Right lobe of liver (tissue), 6 donors: Measurements from ENCODE around the gene BCAR3. TPM values are rescaled to one million over a fixed set of nuclear protein-coding genes. Genes with fewer than 3 reads are reported as not detected.

Experiments
- ATAC-seq, 4 donors: fragments of 200-7000 bp; cut with Tn5 transposase; one replicate each; pipeline ENCODE4 v1.9.1; 2020; ENCODE audit warnings: mild to moderate bottlenecking in 4 of 4, moderate library complexity in 4 of 4
- DNase-seq, 3 donors: peaks; one replicate each; pipeline ENCODE4 v3.0.0-alpha.2; 2020
- H3K27ac ChIP-seq, 3 donors: fragments of 200-600 bp; one replicate each; pipeline ENCODE4 v1.8.0; 2022
- H3K27me3 ChIP-seq, 2 donors: fragments of 200-600 bp; one replicate each; pipeline ENCODE4 v1.8.0; 2022
- H3K36me3 ChIP-seq, 4 donors: fragments of 200-600 bp; sonication (generic) in 1 of 4; one replicate each; pipeline versions ENCODE4 v1.5.1 to v1.8.0; 2017 to 2022; ENCODE audit warnings: control low read depth in 1 of 4
- H3K4me1 ChIP-seq, 4 donors: fragments of 200-600 bp; sonication (generic) in 1 of 4; one replicate each; pipeline versions ENCODE4 v1.5.1 to v1.8.0; 2017 to 2022; ENCODE audit warnings: control low read depth in 1 of 4
- H3K4me3 ChIP-seq, 3 donors: fragments of 200-600 bp; one replicate each; pipeline ENCODE4 v1.8.0; 2022
- H3K9me3 ChIP-seq, 4 donors: fragments of 200-600 bp; sonication (generic) in 1 of 4; one replicate each; pipeline versions ENCODE4 v1.5.1 to v1.8.0; 2017 to 2022; ENCODE audit warnings: control low read depth in 1 of 4
- POLR2A ChIP-seq: fragments of 450-650 bp; IDR thresholded peaks from one replicate; pipeline ENCODE4 v1.6.1; 2017; ENCODE audit warnings: antibody characterized with exemption, mild to moderate bottlenecking
- WGBS: methylation state at CpG from one replicate; pipeline ENCODE4 v1.1.6; 2018; ENCODE audit warnings: low coverage, low lambda C conversion rate; ENCODE audit not compliant: insufficient coverage; ENCODE audit errors: missing lambda C conversion rate; 5-methylcytosine and 5-hydroxymethylcytosine counted together
- intact Hi-C, 2 donors: fragments of 100-400 bp; cut with DNase I; formaldehyde crosslinking; loops; one replicate each; pipeline versions ENCODE4 v1.11.2 to v1.14.1; 2022
- total RNA-seq, 6 experiments: library from RNA; depleted of rRNA in 2 of 6; stranded (reverse); fragments of >200 nt in 2 of 6; fragmentation: NEBNext Ultra II Directional in 3 of 6; extraction: Animal tissue kit (Norgen Biotek cat#: 25700) in 3 of 6; gene quantifications; one replicate each; pipeline versions ENCODE4 v1.1.0 to v1.2.4, GENCODE V29; 2016 to 2023
- TF ChIP-seq, protein P1 (sequence below), 4 donors: fragments of 200-600 bp in 3 of 4; fragments of 450-650 bp in 1 of 4; IDR thresholded peaks; one replicate each; pipeline versions ENCODE4 v1.5.1 to v1.8.0; 2016 to 2022; ENCODE audit warnings: antibody characterized with exemption in 4 of 4, mild to moderate bottlenecking in 2 of 4
- donor health status: DM: no; HTN: yes; CAD: no.
- donor health status: DM: no; HTN: no; CAD: no.
- donor health status: DM: no; HTN: no; CAD: no.
- donor health status: DM: no; HTN: yes; CAD: no.
- donor health status: DM: no; HTN: yes; CAD: no.

Gene BCAR3
- total RNA-seq, 6 experiments from 2014 or later: 7.6 to 19.8 (median 12.9) TPM

DNA sequence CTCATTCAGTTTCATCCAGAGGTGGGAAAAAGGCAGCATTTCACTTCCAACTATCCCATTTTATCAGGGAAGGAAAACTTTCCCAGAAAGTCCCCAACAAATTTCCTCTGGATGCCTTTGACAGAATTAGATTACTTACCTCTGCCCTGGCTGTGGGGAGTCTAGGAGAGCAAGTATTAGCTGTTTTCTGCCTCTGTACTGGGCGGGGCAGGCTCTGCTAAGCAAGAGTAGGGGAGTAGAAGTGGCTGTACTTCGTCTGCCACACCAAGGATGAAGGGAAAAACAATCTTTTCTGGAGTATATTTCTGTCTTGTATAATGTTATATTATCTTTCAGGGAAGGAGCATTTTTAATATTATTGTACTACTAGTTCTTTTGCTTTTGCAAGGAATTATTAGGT, 155.2 kb downstream of the BCAR3 start:
- DNase-seq (no peak), ATAC-seq (no peak)
- Histone ChIP-seq H3K27me3 (no peaks in the 10 kb centered on the region), H3K4me1 (peaks cover 0 to 9% (median 1%) of the 10 kb centered on the region in 4 donors), H3K4me3 (no peak overlapping the region), H3K27ac (no peak overlapping the region), H3K36me3 (no peaks in the 10 kb centered on the region), H3K9me3 (no peaks in the 10 kb centered on the region)
- no peak for TF ChIP-seq POLR2A
- TF ChIP-seq, protein P1, sequence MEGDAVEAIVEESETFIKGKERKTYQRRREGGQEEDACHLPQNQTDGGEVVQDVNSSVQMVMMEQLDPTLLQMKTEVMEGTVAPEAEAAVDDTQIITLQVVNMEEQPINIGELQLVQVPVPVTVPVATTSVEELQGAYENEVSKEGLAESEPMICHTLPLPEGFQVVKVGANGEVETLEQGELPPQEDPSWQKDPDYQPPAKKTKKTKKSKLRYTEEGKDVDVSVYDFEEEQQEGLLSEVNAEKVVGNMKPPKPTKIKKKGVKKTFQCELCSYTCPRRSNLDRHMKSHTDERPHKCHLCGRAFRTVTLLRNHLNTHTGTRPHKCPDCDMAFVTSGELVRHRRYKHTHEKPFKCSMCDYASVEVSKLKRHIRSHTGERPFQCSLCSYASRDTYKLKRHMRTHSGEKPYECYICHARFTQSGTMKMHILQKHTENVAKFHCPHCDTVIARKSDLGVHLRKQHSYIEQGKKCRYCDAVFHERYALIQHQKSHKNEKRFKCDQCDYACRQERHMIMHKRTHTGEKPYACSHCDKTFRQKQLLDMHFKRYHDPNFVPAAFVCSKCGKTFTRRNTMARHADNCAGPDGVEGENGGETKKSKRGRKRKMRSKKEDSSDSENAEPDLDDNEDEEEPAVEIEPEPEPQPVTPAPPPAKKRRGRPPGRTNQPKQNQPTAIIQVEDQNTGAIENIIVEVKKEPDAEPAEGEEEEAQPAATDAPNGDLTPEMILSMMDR (IDR thresholded peaks at IDR 0.05): no peak
- intact Hi-C loops: no loop called here
- 84% methylated on average over 2 of the region's 2 CpGs for WGBS

DNA sequence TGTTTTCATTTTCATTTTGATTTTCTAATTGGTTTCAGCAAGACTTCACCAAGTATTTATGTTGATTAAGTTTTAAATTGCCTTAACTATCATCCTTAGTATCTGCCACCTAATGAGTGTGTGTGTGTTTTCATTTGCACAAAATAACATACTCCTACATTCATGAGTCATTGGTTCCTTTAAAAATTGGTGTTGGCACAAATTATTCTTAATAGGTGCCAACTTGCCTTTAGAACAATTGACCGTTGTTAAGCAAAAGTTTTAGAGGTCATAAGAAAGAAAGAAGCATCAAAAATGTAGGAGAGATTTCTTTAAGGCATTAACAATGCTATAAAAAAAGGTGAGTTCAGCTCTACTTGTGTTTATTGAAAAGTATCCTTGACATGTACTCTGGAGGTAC, 156.2 kb downstream of the BCAR3 start:
- ATAC-seq: no peak
- no peak for DNase-seq
- no peaks in the 10 kb centered on the region for H3K27me3 ChIP-seq
- intact Hi-C loops: no loop called here
- TF ChIP-seq, protein P1 (IDR thresholded peaks at IDR 0.05): no peak
- TF ChIP-seq POLR2A: no peak
- no peaks in the 10 kb centered on the region for H3K4me1 ChIP-seq
- H3K36me3 ChIP-seq: no peaks in the 10 kb centered on the region
- no peak overlapping the region for H3K27ac ChIP-seq
- H3K4me3 ChIP-seq: no peak overlapping the region
- no peaks in the 10 kb centered on the region for H3K9me3 ChIP-seq
- WGBS: 69% methylated on average over 1 of the region's 1 CpG

DNA sequence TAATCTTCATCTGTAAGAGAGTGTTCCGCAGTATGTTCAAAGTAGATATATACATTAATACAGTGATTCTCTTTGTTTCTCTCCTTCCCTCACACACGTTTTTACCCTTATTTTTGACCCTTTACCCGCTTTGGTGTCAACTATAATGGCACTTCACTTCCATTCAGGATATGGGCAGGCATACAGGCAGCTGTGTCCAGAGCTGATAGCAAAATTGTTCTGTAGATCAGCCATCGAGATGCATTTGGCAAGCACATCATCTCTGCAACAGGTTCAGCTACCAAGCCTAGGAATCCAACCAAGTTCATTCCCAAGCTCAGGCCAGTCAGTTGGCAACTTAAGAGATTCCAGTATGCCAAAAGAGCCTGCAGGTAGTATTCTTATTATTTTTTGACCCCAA, 158.9 kb downstream of the BCAR3 start:
- TF ChIP-seq POLR2A: no peak
- TF ChIP-seq, protein P1 (IDR thresholded peaks at IDR 0.05): no peak
- Histone ChIP-seq H3K4me1 (no peaks in the 10 kb centered on the region), H3K4me3 (no peak overlapping the region), H3K36me3 (no peaks in the 10 kb centered on the region), H3K27me3 (no peaks in the 10 kb centered on the region), H3K27ac (no peak overlapping the region), H3K9me3 (no peaks in the 10 kb centered on the region)
- no peak for ATAC-seq
- DNase-seq: no peak
- intact Hi-C loops: no loop called here
- 72% methylated on average over 4 of the region's 4 CpGs for WGBS

DNA sequence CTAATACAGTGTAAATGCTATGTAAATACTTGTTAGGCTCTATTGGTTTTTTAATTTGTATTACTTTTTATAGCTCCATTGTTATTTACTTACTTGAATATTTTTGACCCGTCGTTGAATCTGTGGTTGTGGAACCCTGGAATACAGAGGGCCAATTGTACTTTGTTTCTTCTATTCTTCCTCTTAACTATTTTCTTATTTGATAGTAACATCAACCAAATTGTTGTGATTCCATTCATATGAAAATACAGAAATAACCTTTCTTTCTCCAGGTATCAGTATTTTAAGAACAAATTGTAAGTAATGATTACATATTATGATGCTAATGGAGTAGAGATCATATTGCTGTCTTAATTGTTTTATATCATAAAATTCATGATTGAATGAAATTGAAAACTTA, 160.0 kb downstream of the BCAR3 start:
- WGBS: 97% methylated on average over 2 of the region's 2 CpGs
- Histone ChIP-seq H3K27me3 (no peaks in the 10 kb centered on the region), H3K9me3 (no peaks in the 10 kb centered on the region), H3K4me3 (no peak overlapping the region), H3K36me3 (no peaks in the 10 kb centered on the region), H3K4me1 (no peaks in the 10 kb centered on the region), H3K27ac (no peak overlapping the region)
- no peak for ATAC-seq
- TF ChIP-seq, protein P1 (IDR thresholded peaks at IDR 0.05): no peak
- TF ChIP-seq POLR2A: no peak
- intact Hi-C loops: no loop called here
- DNase-seq: no peak
